Fibroblast of the aortic adventitia (primary cell): Measurements from ENCODE around the gene PUSL1. TPM values are rescaled to one million over a fixed set of nuclear protein-coding genes. Genes with fewer than 3 reads are reported as not detected.

ENCODE experiments used
- DNase-seq: peaks from one replicate; pipeline ENCODE4 v3.0.0-alpha.2; 2010; ENCODE audit warnings: low read depth
- H3K4me3 ChIP-seq: 2 replicates; pipeline ENCODE4 v1.5.1; 2011; ENCODE audit warnings: low read depth, mild to moderate bottlenecking, control low read depth, low read length, moderate library complexity
- total RNA-seq: library from RNA; depleted of rRNA; stranded (reverse); fragments of >200 nt; gene quantifications from 2 replicates; pipeline ENCODE4 v1.2.3, GENCODE V29; 2012; ENCODE audit warnings: low replicate concordance
- TF ChIP-seq, protein P1 (sequence below): IDR thresholded peaks from 2 replicates; pipeline ENCODE4 v1.5.1; 2011; ENCODE audit warnings: mild to moderate bottlenecking, low read length, control low read depth, inconsistent platforms; ENCODE audit not compliant: insufficient read depth

Gene PUSL1
- total RNA-seq, 1 donor, result 25.9 TPM

GRCh38 chr1:1340791-1341548 is 32.6 kb downstream of the PUSL1 start:
- TF ChIP-seq, protein P1, sequence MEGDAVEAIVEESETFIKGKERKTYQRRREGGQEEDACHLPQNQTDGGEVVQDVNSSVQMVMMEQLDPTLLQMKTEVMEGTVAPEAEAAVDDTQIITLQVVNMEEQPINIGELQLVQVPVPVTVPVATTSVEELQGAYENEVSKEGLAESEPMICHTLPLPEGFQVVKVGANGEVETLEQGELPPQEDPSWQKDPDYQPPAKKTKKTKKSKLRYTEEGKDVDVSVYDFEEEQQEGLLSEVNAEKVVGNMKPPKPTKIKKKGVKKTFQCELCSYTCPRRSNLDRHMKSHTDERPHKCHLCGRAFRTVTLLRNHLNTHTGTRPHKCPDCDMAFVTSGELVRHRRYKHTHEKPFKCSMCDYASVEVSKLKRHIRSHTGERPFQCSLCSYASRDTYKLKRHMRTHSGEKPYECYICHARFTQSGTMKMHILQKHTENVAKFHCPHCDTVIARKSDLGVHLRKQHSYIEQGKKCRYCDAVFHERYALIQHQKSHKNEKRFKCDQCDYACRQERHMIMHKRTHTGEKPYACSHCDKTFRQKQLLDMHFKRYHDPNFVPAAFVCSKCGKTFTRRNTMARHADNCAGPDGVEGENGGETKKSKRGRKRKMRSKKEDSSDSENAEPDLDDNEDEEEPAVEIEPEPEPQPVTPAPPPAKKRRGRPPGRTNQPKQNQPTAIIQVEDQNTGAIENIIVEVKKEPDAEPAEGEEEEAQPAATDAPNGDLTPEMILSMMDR, result no peak
- no peak for DNase-seq
- no peak overlapping the region for H3K4me3 ChIP-seq

GRCh38 chr1:1341549-1342021 is 33.2 kb downstream of the PUSL1 start:
- DNase-seq, result no peak
- TF ChIP-seq, protein P1, result no peak
- no peak overlapping the region for H3K4me3 ChIP-seq

DNA sequence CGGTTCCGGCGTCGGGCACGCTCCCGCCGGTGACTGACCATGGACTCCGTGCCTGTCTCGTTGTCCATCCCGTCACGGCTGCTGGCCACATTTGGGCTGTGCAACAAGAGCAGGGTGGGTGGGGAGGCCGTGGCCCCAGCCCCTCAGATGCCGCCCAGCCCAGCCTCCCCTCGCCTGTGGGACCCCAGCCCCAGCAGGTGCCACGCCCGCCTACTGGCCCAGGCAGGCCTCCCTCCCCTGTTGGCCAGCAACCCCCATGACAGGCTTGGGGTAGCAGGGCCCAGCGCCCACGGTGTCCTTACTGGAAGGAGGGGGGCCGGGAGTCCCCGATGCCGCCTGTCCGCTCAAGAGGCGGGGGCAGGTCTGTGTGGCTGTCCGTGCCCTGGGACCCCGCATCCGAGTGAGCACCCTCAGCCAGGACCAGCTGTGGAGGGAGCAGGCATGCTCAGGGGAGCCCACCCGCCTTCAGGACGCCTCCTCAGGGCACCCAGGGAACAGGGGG is 33.7 kb downstream of the PUSL1 start:
- H3K4me3 ChIP-seq, result no peak overlapping the region
- TF ChIP-seq, protein P1, result no peak
- DNase-seq, result no peak

DNA sequence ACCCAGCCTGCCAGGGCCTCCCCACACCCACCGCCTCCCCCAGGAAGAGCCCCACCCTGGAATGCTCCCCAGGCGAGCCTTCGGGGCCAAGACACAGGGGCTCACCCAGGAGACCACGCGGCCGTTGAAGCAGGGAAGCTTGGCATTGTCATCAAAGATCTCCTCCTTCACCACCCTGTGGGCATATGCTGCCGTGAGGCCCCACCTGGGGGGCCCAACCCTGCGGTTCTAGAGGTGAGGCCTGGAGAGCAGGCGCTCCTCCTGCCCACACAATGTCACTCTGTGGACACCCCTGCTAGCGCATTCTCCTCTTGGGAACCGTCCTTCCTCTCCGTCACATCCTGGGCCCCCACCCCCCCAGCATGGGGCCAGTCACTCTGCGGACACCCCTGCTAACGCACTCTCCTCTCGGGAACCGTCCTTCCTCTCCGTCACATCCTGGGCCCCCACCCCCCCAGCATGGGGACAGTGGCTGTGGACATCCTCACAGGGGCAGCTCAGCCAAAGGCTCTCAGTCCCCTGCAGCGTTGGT is 34.3 kb downstream of the PUSL1 start:
- H3K4me3 ChIP-seq, result no peak overlapping the region
- TF ChIP-seq, protein P1, result no peak
- no peak for DNase-seq

DNA sequence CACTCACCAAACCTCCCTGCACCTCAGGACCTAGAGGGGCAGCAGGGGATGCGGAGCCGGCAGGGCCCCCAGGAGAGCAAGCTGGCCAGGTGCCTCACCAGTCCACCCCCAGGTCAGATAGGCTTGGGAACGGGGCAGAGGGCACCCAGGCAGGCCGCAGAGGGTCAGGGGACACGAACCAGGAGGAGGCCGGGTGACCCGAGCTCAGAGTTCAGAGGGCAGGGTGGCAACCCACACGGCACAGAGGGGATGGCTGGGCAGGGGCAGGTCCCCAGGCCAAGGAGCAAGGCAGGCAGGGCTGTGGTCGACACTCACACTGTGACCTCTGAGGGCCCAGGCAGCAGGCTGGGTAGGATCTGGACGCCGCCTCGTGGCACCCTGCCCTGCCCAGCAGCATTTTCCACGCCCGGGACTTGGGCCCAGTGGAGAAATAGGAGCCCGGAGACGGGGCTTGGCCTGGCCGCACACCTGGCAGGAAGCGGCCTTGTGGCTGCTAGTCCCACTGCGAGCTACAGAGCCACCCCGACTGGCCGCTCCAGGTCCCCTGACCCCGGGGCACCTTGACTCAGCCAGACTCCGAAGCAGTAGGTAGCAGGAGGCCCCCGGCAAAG is 35.5 kb downstream of the PUSL1 start:
- TF ChIP-seq, protein P1, result no peak
- H3K4me3 ChIP-seq, result no peak overlapping the region
- DNase-seq, result no peak

DNA sequence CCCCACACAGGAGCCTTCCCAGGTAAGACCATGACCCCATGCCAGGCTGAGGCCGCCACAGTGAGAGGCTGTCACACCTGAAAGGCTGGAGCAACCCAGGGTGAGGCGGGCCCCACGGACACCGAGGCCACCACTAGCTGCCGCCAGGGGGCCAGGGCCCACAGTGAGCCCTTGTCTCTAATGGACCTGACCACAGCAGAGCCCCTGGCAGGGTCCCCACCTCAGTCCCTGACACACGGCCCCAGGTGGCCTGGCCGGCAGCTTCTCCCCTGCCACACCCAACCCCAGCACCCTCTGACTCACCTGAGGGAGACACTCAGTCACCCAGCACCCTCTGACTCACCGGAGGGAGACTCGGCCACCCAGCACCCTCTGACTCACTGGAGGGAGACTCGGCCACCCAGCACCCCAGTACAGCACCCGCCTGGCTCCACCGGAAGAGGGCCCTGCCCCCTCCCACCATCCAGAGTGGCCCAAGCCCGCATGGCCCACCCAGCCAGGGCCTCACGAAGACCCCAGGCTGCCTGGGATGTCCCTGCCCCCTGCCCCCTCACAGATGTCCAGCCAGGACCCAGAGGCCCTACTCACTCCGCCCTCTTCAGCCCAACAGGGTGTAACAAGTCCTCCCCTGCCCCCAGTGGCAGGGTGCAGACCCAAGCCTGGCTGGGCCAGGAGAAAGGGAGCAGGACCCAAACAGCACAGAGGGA is 36.4 kb downstream of the PUSL1 start:
- H3K4me3 ChIP-seq, result peak overlapping the region; percentile 17
- TF ChIP-seq, protein P1, result peak; percentile 57
- DNase-seq, result peak; percentile 58
